H1 (cell line): ENCODE results near the gene CALHM2. TPM values are rescaled to one million over a fixed set of nuclear protein-coding genes. Genes with fewer than 3 reads are reported as not detected.

Source experiments
- CTCF ChIA-PET: fragments of 300-600 bp; sonication (Branson Sonifier 250); formaldehyde crosslinking; loops from one replicate; lab custom pipeline; 2021; ENCODE audit not compliant: partially characterized antibody; lab: Charles Lee
- POLR2A ChIA-PET: fragments of 300-600 bp; sonication (Branson Sonifier 250); formaldehyde crosslinking; loops from one replicate; lab custom pipeline; 2021; ENCODE audit warnings: inconsistent platforms; ENCODE audit not compliant: partially characterized antibody; lab: Charles Lee
- DNase-seq, 2 experiments: peaks; one replicate each; pipeline versions ENCODE4 v3.0.0 to v3.0.0-alpha.2; 2010 to 2022; ENCODE audit warnings: low spot score in 2 of 2, low read depth in 1 of 2, mixed read lengths in 1 of 2
- FAIRE-seq: peaks from 2 replicates; lab custom pipeline; 2011; peaks lifted over from hg19 to GRCh38; lab: Jason Lieb, UNC
- H2AFZ ChIP-seq: 2 replicates; pipeline ENCODE4 v1.8.1; 2012; ENCODE audit warnings: low read length, inconsistent platforms
- H2AK5ac ChIP-seq: 2 replicates; pipeline ENCODE4 v1.6.1; 2013; ENCODE audit warnings: low read depth, low read length
- H2BK120ac ChIP-seq: replicated peaks from 2 replicates; pipeline ENCODE3; 2013; ENCODE audit warnings: low read depth, low read length, inconsistent platforms
- H2BK12ac ChIP-seq: 2 replicates; pipeline ENCODE4 v1.6.1; 2013; ENCODE audit warnings: low read depth, low read length
- H2BK15ac ChIP-seq: 2 replicates; pipeline ENCODE4 v1.6.1; 2013; ENCODE audit warnings: low read length
- H2BK20ac ChIP-seq: 2 replicates; pipeline ENCODE4 v1.6.1; 2013; ENCODE audit warnings: low read length
- H2BK5ac ChIP-seq: 2 replicates; pipeline ENCODE4 v1.6.1; 2013; ENCODE audit warnings: low read depth, low read length
- H3K14ac ChIP-seq: 2 replicates; pipeline ENCODE4 v1.6.1; 2013; ENCODE audit warnings: inconsistent platforms; ENCODE audit not compliant: insufficient read length
- H3K18ac ChIP-seq: 2 replicates; pipeline ENCODE4 v1.6.1; 2013; ENCODE audit warnings: low read length; ENCODE audit errors: extremely low read depth
- H3K23ac ChIP-seq: 2 replicates; pipeline ENCODE4 v1.6.1; 2013; ENCODE audit warnings: inconsistent platforms; ENCODE audit not compliant: insufficient read length
- H3K23me2 ChIP-seq: 2 replicates; pipeline ENCODE4 v1.6.1; 2013; ENCODE audit warnings: low read depth, low read length
- H3K27ac ChIP-seq: 2 replicates; pipeline ENCODE4 v1.6.1; 2011; ENCODE audit warnings: low read depth, low read length, inconsistent platforms
- H3K27me3 ChIP-seq, 4 experiments: replicated peaks in 1 of 4; 1 replicate in 1 of 4; 2 replicates in 3 of 4; pipeline versions ENCODE4 v1.6.1 to v1.8.1; 2011 to 2013; ENCODE audit warnings: low read length in 3 of 4, mild to moderate bottlenecking in 3 of 4, inconsistent platforms in 2 of 4, mixed read lengths in 2 of 4, moderate library complexity in 1 of 4; ENCODE audit not compliant: control insufficient read depth in 3 of 4, insufficient read depth in 3 of 4; ENCODE audit errors: extremely low read depth in 1 of 4
- H3K36me3 ChIP-seq, 4 experiments: 2 replicates each; pipeline versions ENCODE4 v1.6.1 to v1.8.1; 2011 to 2013; ENCODE audit warnings: mild to moderate bottlenecking in 4 of 4, low read length in 3 of 4, moderate library complexity in 2 of 4, control low read depth in 1 of 4, inconsistent platforms in 1 of 4; ENCODE audit not compliant: insufficient read depth in 4 of 4, control insufficient read depth in 2 of 4
- H3K4ac ChIP-seq: replicated peaks from 2 replicates; pipeline ENCODE3; 2013; ENCODE audit warnings: low read length, low read depth, mixed read lengths, inconsistent platforms; ENCODE audit not compliant: insufficient read length
- H3K4me1 ChIP-seq, 4 experiments: replicated peaks in 1 of 4; 1 replicate in 1 of 4; 2 replicates in 3 of 4; pipeline versions ENCODE4 v1.6.1 to v1.8.1; 2011 to 2013; ENCODE audit warnings: low read length in 3 of 4, inconsistent platforms in 2 of 4, mixed read lengths in 1 of 4; ENCODE audit not compliant: insufficient read depth in 4 of 4, control insufficient read depth in 3 of 4
- H3K4me2 ChIP-seq, 2 experiments: 2 replicates each; pipeline versions ENCODE4 v1.6.1 to v1.8.1; 2011 to 2013; ENCODE audit warnings: low read depth in 2 of 2, low read length in 2 of 2, control low read depth in 1 of 2, inconsistent platforms in 1 of 2, mild to moderate bottlenecking in 1 of 2; ENCODE audit not compliant: insufficient read depth in 1 of 2
- H3K4me3 ChIP-seq, 4 experiments: fragments of 200-600, 300-600 bp in 1 of 4; sonication (generic), shearing (Covaris generic), sonication (Bioruptor Twin) in 1 of 4; 2 replicates each; pipeline versions ENCODE4 v1.5.1 to v1.8.1; 2011 to 2016; ENCODE audit warnings: low read length in 4 of 4, low read depth in 3 of 4, control low read depth in 2 of 4, inconsistent platforms in 2 of 4, mild to moderate bottlenecking in 2 of 4, mixed read lengths in 1 of 4, moderate library complexity in 1 of 4; ENCODE audit not compliant: insufficient read depth in 2 of 4; ENCODE audit errors: extremely low read depth in 1 of 4
- H3K56ac ChIP-seq: replicated peaks from 2 replicates; pipeline ENCODE3; 2013; ENCODE audit warnings: low read depth, mild to moderate bottlenecking, mixed read lengths, low read length, inconsistent platforms; ENCODE audit not compliant: insufficient read length
- H3K79me1 ChIP-seq: 2 replicates; pipeline ENCODE4 v1.6.1; 2013; ENCODE audit warnings: low read depth, low read length, control low read depth
- H3K79me2 ChIP-seq, 2 experiments: 2 replicates each; pipeline versions ENCODE4 v1.6.1 to v1.8.1; 2012 to 2013; ENCODE audit warnings: low read length in 2 of 2, mild to moderate bottlenecking in 2 of 2, inconsistent platforms in 1 of 2; ENCODE audit not compliant: insufficient read depth in 2 of 2, control insufficient read depth in 1 of 2
- H3K9ac ChIP-seq, 4 experiments: replicated peaks in 1 of 4; 1 replicate in 1 of 4; 2 replicates in 3 of 4; pipeline versions ENCODE4 v1.6.1 to v1.8.1; 2011 to 2013; ENCODE audit warnings: low read depth in 3 of 4, low read length in 3 of 4, control low read depth in 2 of 4, mild to moderate bottlenecking in 2 of 4, moderate library complexity in 2 of 4, inconsistent platforms in 1 of 4; ENCODE audit errors: extremely low read depth in 1 of 4
- H3K9me3 ChIP-seq, 2 experiments: 2 replicates each; pipeline versions ENCODE4 v1.6.1 to v1.8.1; 2012 to 2013; ENCODE audit warnings: mild to moderate bottlenecking in 2 of 2, moderate library complexity in 2 of 2, control low read depth in 1 of 2, inconsistent platforms in 1 of 2, low read depth in 1 of 2, low read length in 1 of 2, mixed read lengths in 1 of 2; ENCODE audit not compliant: insufficient read depth in 2 of 2
- H4K20me1 ChIP-seq, 2 experiments: replicated peaks in 1 of 2; 2 replicates each; pipeline versions ENCODE3 to v1.8.1; 2011 to 2013; ENCODE audit warnings: inconsistent platforms in 2 of 2, low read length in 2 of 2, mild to moderate bottlenecking in 1 of 2; ENCODE audit not compliant: insufficient read depth in 2 of 2, control insufficient read depth in 1 of 2
- H4K5ac ChIP-seq: 2 replicates; pipeline ENCODE4 v1.6.1; 2013; ENCODE audit warnings: low read length, low read depth, mixed read lengths, inconsistent platforms; ENCODE audit not compliant: insufficient read length
- H4K8ac ChIP-seq: 2 replicates; pipeline ENCODE4 v1.8.0; 2013; ENCODE audit warnings: mild to moderate bottlenecking, moderate library complexity, low read length, inconsistent platforms; ENCODE audit not compliant: insufficient read depth; ENCODE audit errors: extremely low read depth
- H4K91ac ChIP-seq: replicated peaks from 2 replicates; pipeline ENCODE3; 2013; ENCODE audit warnings: low read length, mixed read lengths, inconsistent platforms; ENCODE audit not compliant: insufficient read length
- WGBS, 2 experiments: shearing (Covaris generic) in 1 of 2; methylation state at CpG; one replicate each; pipeline versions ENCODE4 v1.1.6 to v1.1.7; 2013 to 2015; ENCODE audit warnings: low lambda C conversion rate in 2 of 2, mixed read lengths in 2 of 2, inconsistent platforms in 1 of 2, low coverage in 1 of 2, missing lambda C conversion rate in 1 of 2; ENCODE audit not compliant: insufficient replicate concordance in 2 of 2, insufficient coverage in 1 of 2, insufficient read length in 1 of 2; ENCODE audit errors: extremely low coverage in 1 of 2, missing lambda C conversion rate in 1 of 2; 5-methylcytosine and 5-hydroxymethylcytosine counted together
- polyA plus RNA-seq, 7 experiments: library from polyadenylated mRNA; depleted of rRNA in 3 of 7; stranded (reverse) in 5 of 7; unstranded in 2 of 7; fragments of >200 nt in 5 of 7; fragments of 200-250 nt in 2 of 7; gene quantifications; 1 replicate in 5 of 7; 2 replicates in 1 of 7; 4 replicates in 1 of 7; pipeline versions ENCODE4 v1.2.1 to v1.2.3, GENCODE V29; 2011 to 2013; ENCODE audit warnings: missing spikeins in 2 of 7, mixed read lengths in 2 of 7
- total RNA-seq: library from RNA; stranded (reverse); fragmentation: NEBNext Ultra II Directional; extraction: Animal tissue kit (Norgen Biotek cat#: 25700); gene quantifications from 2 replicates; pipeline ENCODE4 v1.2.1, GENCODE V29; 2021

Gene CALHM2
- total and polyA plus RNA-seq, 2 of the 8 experiments (the other 6 are each of a cell fraction or from before 2014, with no cell fraction given), result 1.2 to 2.4 TPM

DNA sequence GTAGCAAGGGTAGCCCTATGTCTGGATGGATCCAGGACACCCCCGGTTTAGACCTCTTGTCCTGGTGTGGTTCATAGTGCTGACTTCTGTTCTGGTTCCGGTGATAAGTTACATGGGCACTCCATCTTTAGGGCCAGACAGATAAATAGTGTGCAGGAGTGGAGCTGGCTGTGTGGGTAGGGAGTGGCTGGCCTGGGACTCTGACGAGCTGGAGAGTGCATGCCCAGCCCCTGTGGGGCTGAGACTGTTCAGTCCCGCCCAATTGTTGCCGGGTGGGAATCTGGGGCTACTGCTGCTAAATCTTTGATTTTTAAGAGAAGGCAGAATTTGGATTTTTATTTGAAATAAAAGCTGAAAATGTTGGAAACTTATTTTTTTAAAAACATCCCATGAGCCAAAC, 28.4 kb downstream of the CALHM2 start:
- CTCF ChIA-PET, result interaction anchor here (1.2 to 1.6 kb wide), 3 partner anchors 10 to 50 kb away, joined by 3 read pairs; no protein-coding TSS in a partner anchor
- peaks cover 52 to 94% (median 78%) of the 10 kb centered on the region in 4 experiments for H3K36me3 ChIP-seq

More for the DNA sequence above, 28.4 kb downstream of the CALHM2 start:
- no peak overlapping the region for H2AFZ ChIP-seq
- H4K20me1 ChIP-seq, result peaks cover 3 to 7% of the 10 kb centered on the region in 2 experiments
- no peak overlapping the region for H4K5ac ChIP-seq
- H2BK12ac ChIP-seq, result no peak overlapping the region
- H3K79me1 ChIP-seq, result no peaks in the 10 kb centered on the region
- H3K23me2 ChIP-seq, result no peaks in the 10 kb centered on the region
- WGBS, 2 experiments, result 98% methylated on average over 5 of the region's 5 CpGs; no CpG with 5 or more reads in 1 of the 2 experiments
- peak overlapping the region; percentile 14; the same call in 1 of the 2 replicates for H4K8ac ChIP-seq
- DNase-seq (no peak), FAIRE-seq (no peak)
- H3K4me3 ChIP-seq, result no peak overlapping the region
- no peak overlapping the region for H2BK120ac ChIP-seq
- no peak overlapping the region for H2BK15ac ChIP-seq
- no peaks in the 10 kb centered on the region for H3K9me3 ChIP-seq
- no peak overlapping the region for H4K91ac ChIP-seq
- H3K4ac ChIP-seq, result no peak overlapping the region
- H3K14ac ChIP-seq, result no peak overlapping the region
- no peak overlapping the region for H3K9ac ChIP-seq
- H3K27ac ChIP-seq, result no peak overlapping the region
- H3K4me2 ChIP-seq, result no peak overlapping the region
- no peak overlapping the region for H2BK20ac ChIP-seq
- H2BK5ac ChIP-seq, result no peak overlapping the region
- H2AK5ac ChIP-seq, result no peak overlapping the region
- POLR2A ChIA-PET, result interaction anchor here (1.3 to 2.0 kb wide), 6 partner anchors 9 to 23 kb away, joined by 3 to 6 read pairs (median 4); no protein-coding TSS in a partner anchor
- no peak overlapping the region for H3K23ac ChIP-seq
- no peaks in the 10 kb centered on the region for H3K27me3 ChIP-seq
- H3K18ac ChIP-seq, result no peak overlapping the region
- H3K56ac ChIP-seq, result no peak overlapping the region
- H3K4me1 ChIP-seq, result no peaks in the 10 kb centered on the region
- no peaks in the 10 kb centered on the region for H3K79me2 ChIP-seq
